ENCODE measurements around the gene PRDM7.

- TF ChIP-seq CTCF (IDR thresholded peaks at IDR 0.05) (no peak), POLR2A (IDR thresholded peaks at IDR 0.05) (no peak)
Measured at GRCh38 chr16:90078579-90078895, 1.4 kb upstream of the PRDM7 start.

Measured in testis (tissue), 2 donors.